Epithelial cell of esophagus (primary cell): ENCODE results near the gene KIF26B.

Experiments
- DNase-seq: peaks from one replicate; pipeline ENCODE4 v3.0.0; 2010; ENCODE audit warnings: low read depth
- H3K4me3 ChIP-seq: 2 replicates; pipeline ENCODE4 v1.5.1; 2011; ENCODE audit warnings: mild to moderate bottlenecking, low read length, control low read depth
- CTCF ChIP-seq: IDR thresholded peaks from 2 replicates; pipeline ENCODE4 v1.5.1; 2011; ENCODE audit warnings: low read depth, mild to moderate bottlenecking, low read length, control low read depth, inconsistent platforms; ENCODE audit not compliant: insufficient read depth; ENCODE audit errors: missing control alignments

The KIF26B gene

GRCh38 chr1:245516284-245516759 is 361.5 kb downstream of the KIF26B start:
- TF ChIP-seq CTCF = no peak
- no peak overlapping the region for H3K4me3 ChIP-seq
- DNase-seq = no peak

- TF ChIP-seq CTCF = no peak
- no peak for DNase-seq
- H3K4me3 ChIP-seq = no peak overlapping the region
These were observed 365.8 kb downstream of the KIF26B start for GRCh38 chr1:245520611-245521010.

GRCh38 chr1:245526141-245526540 is 371.4 kb downstream of the KIF26B start:
- no peak overlapping the region for H3K4me3 ChIP-seq
- TF ChIP-seq CTCF = no peak
- no peak for DNase-seq

DNA sequence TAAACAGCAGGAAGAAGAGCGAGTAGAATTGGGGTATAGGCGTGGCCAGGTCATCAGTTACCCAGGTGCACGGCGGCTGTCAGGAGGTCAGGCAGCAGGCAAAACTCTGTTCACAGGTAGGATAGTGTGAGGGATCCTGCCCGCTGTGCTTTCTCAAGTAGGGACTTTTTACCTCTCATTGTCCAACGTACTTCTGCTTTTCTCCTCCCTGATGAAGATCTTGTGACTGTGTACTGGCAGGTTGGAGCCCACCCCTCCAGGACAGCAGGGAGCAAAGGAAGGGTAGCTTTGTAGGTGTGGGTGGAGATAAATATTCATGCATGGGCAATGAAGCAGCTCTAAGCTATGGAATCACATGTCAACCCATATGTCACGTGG is 373.5 kb downstream of the KIF26B start:
- H3K4me3 ChIP-seq = no peak overlapping the region
- DNase-seq = no peak
- no peak for TF ChIP-seq CTCF

GRCh38 chr1:245530937-245531336 is 376.2 kb downstream of the KIF26B start:
- TF ChIP-seq CTCF = no peak
- no peak for DNase-seq
- H3K4me3 ChIP-seq = no peak overlapping the region

DNA sequence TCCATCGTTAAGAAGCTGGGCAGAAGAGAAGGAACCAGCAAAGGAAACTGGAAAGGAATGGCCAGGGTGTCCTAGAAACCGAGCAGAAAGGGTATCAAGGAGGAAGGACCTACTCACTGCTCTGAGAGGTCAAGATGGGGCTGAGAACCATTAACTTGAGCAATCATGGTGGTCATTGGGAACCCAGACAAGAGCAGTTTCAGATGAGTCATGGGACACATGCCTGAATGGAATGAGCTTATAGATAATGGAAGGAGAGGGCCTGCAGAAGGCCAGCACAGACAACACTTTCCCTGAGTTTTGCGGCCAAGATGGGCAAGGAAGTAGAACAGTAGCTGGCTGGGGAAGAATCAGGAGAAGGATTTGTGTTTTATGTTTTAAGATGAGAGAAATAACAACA is 383.2 kb downstream of the KIF26B start:
- no peak for DNase-seq
- no peak overlapping the region for H3K4me3 ChIP-seq
- no peak for TF ChIP-seq CTCF

DNA sequence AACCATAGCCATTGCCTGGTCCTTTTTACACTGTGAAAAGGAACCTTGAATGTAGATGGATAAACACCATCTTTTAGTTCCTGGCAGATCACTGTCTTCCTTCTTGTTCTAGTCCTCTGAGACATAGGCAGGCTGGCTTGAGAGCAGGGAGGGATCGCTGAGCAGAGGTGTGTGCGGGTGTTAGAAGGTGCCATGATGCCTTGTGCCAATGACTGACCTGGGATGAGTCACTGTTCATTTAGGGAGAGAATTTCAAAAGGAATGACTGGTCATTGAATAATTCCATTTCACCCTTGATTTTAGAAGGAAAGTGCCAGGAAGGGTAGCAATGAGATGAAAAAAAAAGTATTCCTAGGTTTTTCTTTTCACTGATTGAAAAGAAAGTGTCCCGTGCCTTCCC is 383.9 kb downstream of the KIF26B start:
- no peak overlapping the region for H3K4me3 ChIP-seq
- DNase-seq = no peak
- TF ChIP-seq CTCF = no peak
